B cell (primary cell): ENCODE results near the gene SPRY1. TPM values are rescaled to one million over a fixed set of nuclear protein-coding genes. Genes with fewer than 3 reads are reported as not detected.
A peak's percentile ranks its signal among the peaks of the same experiment; 100 is the strongest.

ENCODE experiments used
- ATAC-seq: fragments of 200-7000 bp; cut with Tn5 transposase; one replicate; pipeline ENCODE4 v1.10.0; 2021; ENCODE audit warnings: low read depth, mild to moderate bottlenecking, moderate number of reproducible peaks, moderate library complexity
- CTCF ChIA-PET: fragments of 350-600 bp; sonication (Branson Sonifier 250); formaldehyde crosslinking; loops from one replicate; lab custom pipeline; 2021; ENCODE audit warnings: antibody characterized with exemption, inconsistent platforms; lab: Charles Lee
- POLR2A ChIA-PET: fragments of 350-600 bp; sonication (Branson Sonifier 250); formaldehyde crosslinking; loops from one replicate; lab custom pipeline; 2021; ENCODE audit warnings: antibody characterized with exemption; lab: Charles Lee
- DNase-seq: peaks from one replicate; pipeline ENCODE4 v3.0.0; 2013
- H2AFZ ChIP-seq: 2 replicates; pipeline ENCODE4 v1.6.1; 2012; ENCODE audit warnings: mild to moderate bottlenecking, low read depth, low read length; ENCODE audit not compliant: insufficient read depth, poor library complexity, severe bottlenecking
- H3K27ac ChIP-seq, 2 donors: 1 replicate in 1 of 2; 2 replicates in 1 of 2; pipeline ENCODE4 v1.5.1; 2012 to 2013; ENCODE audit warnings: low read length in 2 of 2, mild to moderate bottlenecking in 2 of 2, moderate library complexity in 1 of 2
- H3K27me3 ChIP-seq, 4 experiments: fragments of 200-600 bp in 1 of 4; sonication (generic) in 1 of 4; replicated peaks in 1 of 4; 1 replicate in 2 of 4; 2 replicates in 2 of 4; pipeline versions ENCODE4 v1.6.1 to v1.7.0; 2013 to 2016; ENCODE audit warnings: low read length in 3 of 4, mild to moderate bottlenecking in 2 of 4, mixed read lengths in 1 of 4, moderate library complexity in 1 of 4; ENCODE audit not compliant: insufficient read depth in 4 of 4, control insufficient read depth in 3 of 4; ENCODE audit errors: control extremely low read depth in 1 of 4
- H3K36me3 ChIP-seq, 2 experiments: replicated peaks in 1 of 2; 1 replicate in 1 of 2; 2 replicates in 1 of 2; pipeline versions ENCODE4 v1.6.1 to v1.7.1; 2013; ENCODE audit warnings: low read length in 1 of 2; ENCODE audit not compliant: insufficient read depth in 2 of 2, control insufficient read depth in 1 of 2; ENCODE audit errors: control extremely low read depth in 1 of 2, extremely low read depth in 1 of 2
- H3K4me1 ChIP-seq, 2 donors: fragments of 200-600 bp in 1 of 2; sonication (generic) in 1 of 2; 1 replicate in 1 of 2; 2 replicates in 1 of 2; pipeline versions ENCODE4 v1.5.1 to v1.6.1; 2013 to 2017; ENCODE audit warnings: low read length in 2 of 2; ENCODE audit not compliant: control insufficient read depth in 2 of 2, insufficient read depth in 2 of 2
- H3K4me2 ChIP-seq: replicated peaks from 2 replicates; pipeline ENCODE3; 2012; ENCODE audit warnings: mild to moderate bottlenecking, low read depth, low read length; ENCODE audit not compliant: poor library complexity, severe bottlenecking
- H3K4me3 ChIP-seq, 5 experiments: fragments of 200-600 bp in 1 of 5; sonication (generic) in 1 of 5; 1 replicate in 3 of 5; 2 replicates in 2 of 5; pipeline versions ENCODE4 v1.5.1 to v1.7.0; 2011 to 2016; ENCODE audit warnings: low read length in 4 of 5, mild to moderate bottlenecking in 4 of 5, low read depth in 2 of 5, control low read depth in 1 of 5, moderate library complexity in 1 of 5; ENCODE audit not compliant: insufficient read depth in 1 of 5; ENCODE audit errors: control extremely low read depth in 1 of 5, extremely low read depth in 1 of 5
- H3K79me2 ChIP-seq: fragments of 200-600 bp; sonication (generic); one replicate; pipeline ENCODE4 v1.6.0; 2016; ENCODE audit warnings: low read length; ENCODE audit not compliant: control insufficient read depth, insufficient read depth
- H3K9ac ChIP-seq: fragments of 200-600 bp; sonication (generic); 2 replicates; pipeline ENCODE4 v1.6.1; 2017; ENCODE audit warnings: mild to moderate bottlenecking, low read length, moderate library complexity
- H3K9me3 ChIP-seq, 3 donors: one replicate each; pipeline versions ENCODE4 v1.6.1 to v1.7.1; 2013; ENCODE audit warnings: low read length in 2 of 3; ENCODE audit not compliant: control insufficient read depth in 2 of 3, insufficient read depth in 1 of 3; ENCODE audit errors: control extremely low read depth in 1 of 3
- H4K20me1 ChIP-seq: 2 replicates; pipeline ENCODE4 v1.6.0; 2012; ENCODE audit warnings: mild to moderate bottlenecking, low read length; ENCODE audit not compliant: insufficient read depth, control insufficient read depth, poor library complexity, severe bottlenecking
- H3K27ac Mint-ChIP-seq: one replicate; pipeline ENCODE4 v1.8.0; 2021; ENCODE audit warnings: mixed read lengths
- H3K27me3 Mint-ChIP-seq: one replicate; pipeline ENCODE4 v1.8.0; 2021; ENCODE audit warnings: mixed read lengths
- H3K4me1 Mint-ChIP-seq: one replicate; pipeline ENCODE4 v1.8.0; 2021; ENCODE audit warnings: mixed read lengths
- H3K4me3 Mint-ChIP-seq: one replicate; pipeline ENCODE4 v1.8.0; 2021; ENCODE audit warnings: mixed read lengths
- H3K9me3 Mint-ChIP-seq: one replicate; pipeline ENCODE4 v1.8.0; 2022; ENCODE audit warnings: mixed read lengths; ENCODE audit not compliant: insufficient read depth
- CTCF ChIP-seq: fragments of 200-600 bp; IDR thresholded peaks from one replicate; pipeline ENCODE4 v1.8.0; 2022; ENCODE audit warnings: antibody characterized with exemption, mild to moderate bottlenecking
- EZH2 ChIP-seq: IDR thresholded peaks from 2 replicates; pipeline ENCODE4 v1.6.1; 2012; ENCODE audit warnings: borderline replicate concordance, low read depth, mild to moderate bottlenecking, moderate library complexity, low read length; ENCODE audit not compliant: insufficient read depth, poor library complexity, severe bottlenecking
- WGBS: methylation state at CpG from one replicate; pipeline ENCODE4 v1.1.5; 2013; ENCODE audit warnings: missing lambda C conversion rate; ENCODE audit not compliant: insufficient coverage; 5-methylcytosine and 5-hydroxymethylcytosine counted together
- intact Hi-C: fragments of 100-400 bp; cut with micrococcal nuclease; formaldehyde crosslinking; loops from one replicate; pipeline ENCODE4 v1.10.0; 2022
- polyA plus RNA-seq: library from polyadenylated mRNA; depleted of rRNA; stranded (reverse); fragments of >200 nt; gene quantifications from 2 replicates; pipeline ENCODE4 v1.2.3, GENCODE V29; 2012
- total RNA-seq, 2 donors: library from RNA; stranded (reverse); fragments of 120-200 nt in 1 of 2; gene quantifications; 1 replicate in 1 of 2; 2 replicates in 1 of 2; pipeline versions ENCODE4 v1.2.3 to v1.2.4, GENCODE V29; 2013 to 2022

SPRY1 gene
- total and polyA plus RNA-seq, 2 donors (not counting 1 experiment from before 2014, with no cell fraction given) = 4.7 to 6.9 TPM

GRCh38 chr4:123412700-123413512, 16.3 kb downstream of the SPRY1 start:
- Histone ChIP-seq H3K27me3 (no peaks in the 10 kb centered on the region), H3K79me2 (no peaks in the 10 kb centered on the region), H3K36me3 (no peaks in the 10 kb centered on the region), H3K4me1 (peaks cover 13 to 24% of the 10 kb centered on the region in 2 donors), H3K4me3 (no peak overlapping the region), H3K4me2 (peak overlapping the region; percentile 32), H3K9ac (no peak overlapping the region), H3K27ac (no peak overlapping the region), H3K9me3 (peaks cover 0 to 4% (median 0%) of the 10 kb centered on the region in 3 donors), H2AFZ (no peak overlapping the region), H4K20me1 (no peaks in the 10 kb centered on the region)
- intact Hi-C loops = no loop called here
- Mint-ChIP-seq H3K4me1 (peaks cover 24% of the 10 kb centered on the region), H3K4me3 (no peak overlapping the region), H3K27ac (no peak overlapping the region), H3K9me3 (no peaks in the 10 kb centered on the region), H3K27me3 (no peaks in the 10 kb centered on the region)
- 100% methylated on average over 1 of the region's 4 CpGs for WGBS
- ChIA-PET POLR2A (no interaction called here), CTCF (interaction anchor here (0.5 to 1.2 kb wide), 2 partner anchors 13 to 244 kb away, joined by 3 to 7 read pairs; no protein-coding TSS in a partner anchor)
- DNase-seq (no peak), ATAC-seq (no peak)
- TF ChIP-seq EZH2 = no peak
- no peak for TF ChIP-seq CTCF

GRCh38 chr4:123415576-123415975, 19.0 kb downstream of the SPRY1 start:
- Histone ChIP-seq H3K9me3 (peaks cover 0 to 4% (median 0%) of the 10 kb centered on the region in 3 donors), H3K36me3 (no peaks in the 10 kb centered on the region), H2AFZ (no peak overlapping the region), H3K27ac (no peak overlapping the region), H3K4me3 (no peak overlapping the region), H3K4me1 (peaks cover 25 to 36% of the 10 kb centered on the region in 2 donors), H3K9ac (no peak overlapping the region), H4K20me1 (no peaks in the 10 kb centered on the region), H3K79me2 (no peaks in the 10 kb centered on the region), H3K4me2 (no peak overlapping the region), H3K27me3 (no peaks in the 10 kb centered on the region)
- no peaks in the 10 kb centered on the region for H3K27me3 Mint-ChIP-seq
- no peak for DNase-seq
- no peaks in the 10 kb centered on the region for H3K9me3 Mint-ChIP-seq
- TF ChIP-seq CTCF = no peak
- no CpG with 5 or more reads among the region's 1 CpG for WGBS
- ChIA-PET POLR2A (no interaction called here), CTCF (no interaction called here)
- no peak overlapping the region for H3K27ac Mint-ChIP-seq
- no peak overlapping the region for H3K4me3 Mint-ChIP-seq
- intact Hi-C loops = loop anchor here (5.0 kb wide), 1 partner anchor 37 kb away; no protein-coding TSS in a partner anchor
- no peak for ATAC-seq
- peaks cover 33% of the 10 kb centered on the region for H3K4me1 Mint-ChIP-seq
